ENCODE measurements around the gene PPP1R8.
"Not testable (repeated sequence)": the region's sequence is repeated elsewhere in the genome, so short reads cannot be mapped to it uniquely, and the experiment has no call there.

The PPP1R8 gene

GRCh38 chr1:27832762-27833161 lies 2.2 kb downstream of the PPP1R8 start:
- DNase-seq (ENCODE audit: low spot score), result no peak

GRCh38 chr1:27833470-27833869 lies 2.9 kb downstream of the PPP1R8 start:
- no peak for DNase-seq (ENCODE audit: low spot score)

- DNase-seq (ENCODE audit: low spot score), result no peak
Observed at GRCh38 chr1:27835046-27835445, 4.5 kb downstream of the PPP1R8 start.

GRCh38 chr1:27835501-27835900 lies 4.9 kb downstream of the PPP1R8 start:
- no peak for DNase-seq (ENCODE audit: low spot score)

GRCh38 chr1:27849951-27850350 lies 19.4 kb downstream of the PPP1R8 start:
- no peak for DNase-seq (ENCODE audit: low spot score)

- DNase-seq (ENCODE audit: low spot score), result no peak
Observed at GRCh38 chr1:27855085-27855484, 24.5 kb downstream of the PPP1R8 start.

GRCh38 chr1:27856561-27857343 lies 26.2 kb downstream of the PPP1R8 start:
- DNase-seq (ENCODE audit: low spot score), result no peak

GRCh38 chr1:27857552-27857951 lies 27.0 kb downstream of the PPP1R8 start:
- DNase-seq (ENCODE audit: low spot score), result not testable (repeated sequence)

GRCh38 chr1:27858072-27858948 lies 27.7 kb downstream of the PPP1R8 start:
- peak; percentile 85 for DNase-seq (ENCODE audit: low spot score)

- no peak for DNase-seq (ENCODE audit: low spot score)
Observed at GRCh38 chr1:27858949-27859576, 28.5 kb downstream of the PPP1R8 start.

GRCh38 chr1:27861436-27861835 lies 30.9 kb downstream of the PPP1R8 start:
- DNase-seq (ENCODE audit: low spot score), result no peak

- no peak for DNase-seq (ENCODE audit: low spot score)
Observed at GRCh38 chr1:27862004-27862403, 31.4 kb downstream of the PPP1R8 start.

GRCh38 chr1:27862671-27863537 lies 32.3 kb downstream of the PPP1R8 start:
- no peak for DNase-seq (ENCODE audit: low spot score)

- no peak for DNase-seq (ENCODE audit: low spot score)
Observed at GRCh38 chr1:27863538-27863915, 32.9 kb downstream of the PPP1R8 start.

- no peak for DNase-seq (ENCODE audit: low spot score)
Observed at GRCh38 chr1:27864264-27864895, 33.8 kb downstream of the PPP1R8 start.

GRCh38 chr1:27865821-27866220 lies 35.2 kb downstream of the PPP1R8 start:
- DNase-seq (ENCODE audit: low spot score), result no peak

GRCh38 chr1:27868556-27868931 lies 38.0 kb downstream of the PPP1R8 start:
- DNase-seq (ENCODE audit: low spot score), result no peak

GRCh38 chr1:27868932-27869718 lies 38.5 kb downstream of the PPP1R8 start:
- no peak for DNase-seq (ENCODE audit: low spot score)

GRCh38 chr1:27869719-27870085 lies 39.1 kb downstream of the PPP1R8 start:
- DNase-seq (ENCODE audit: low spot score), result no peak

- DNase-seq (ENCODE audit: low spot score), result not testable (repeated sequence)
Observed at GRCh38 chr1:27871076-27871475, 40.5 kb downstream of the PPP1R8 start.
